ENCODE measurements around the gene VSX2. TPM values are rescaled to one million over a fixed set of nuclear protein-coding genes. Genes with fewer than 3 reads are reported as not detected.

Gene VSX2
- total RNA-seq, 1 donor from 2014 or later = not detected

- TF ChIP-seq CTCF (IDR thresholded peaks at IDR 0.05; ENCODE audit: unreplicated experiment) = peak; percentile 45
- Mint-ChIP-seq H3K4me1 (ENCODE audit: low read depth) (peaks cover 8% of the 10 kb centered on the region), H3K9me3 (ENCODE audit: low read depth) (no peaks in the 10 kb centered on the region), H3K27ac (no peak overlapping the region), H3K4me3 (ENCODE audit: low read depth) (no peak overlapping the region), H3K36me3 (ENCODE audit: insufficient read depth) (no peaks in the 10 kb centered on the region), H3K27me3 (peaks cover 78% of the 10 kb centered on the region)
- no peak for DNase-seq (ENCODE audit: low spot score, unreplicated experiment)
These were observed 4.9 kb downstream of the VSX2 start for GRCh38 chr14:74244115-74244514.

GRCh38 chr14:74245292-74245691 is 6.0 kb downstream of the VSX2 start:
- Mint-ChIP-seq H3K27ac (no peak overlapping the region), H3K9me3 (ENCODE audit: low read depth) (no peaks in the 10 kb centered on the region), H3K27me3 (peaks cover 73% of the 10 kb centered on the region), H3K36me3 (ENCODE audit: insufficient read depth) (no peaks in the 10 kb centered on the region), H3K4me3 (ENCODE audit: low read depth) (no peak overlapping the region), H3K4me1 (ENCODE audit: low read depth) (peaks cover 9% of the 10 kb centered on the region)
- DNase-seq (ENCODE audit: low spot score, unreplicated experiment) = no peak
- TF ChIP-seq CTCF (IDR thresholded peaks at IDR 0.05; ENCODE audit: unreplicated experiment) = no peak

- no peaks in the 10 kb centered on the region for H3K9me3 Mint-ChIP-seq (ENCODE audit: low read depth)
- TF ChIP-seq CTCF (IDR thresholded peaks at IDR 0.05; ENCODE audit: unreplicated experiment) = no peak
- H3K36me3 Mint-ChIP-seq (ENCODE audit: insufficient read depth) = no peaks in the 10 kb centered on the region
- no peak overlapping the region for H3K27ac Mint-ChIP-seq
- no peak for DNase-seq (ENCODE audit: low spot score, unreplicated experiment)
- H3K27me3 Mint-ChIP-seq = peaks cover 63% of the 10 kb centered on the region
- H3K4me3 Mint-ChIP-seq (ENCODE audit: low read depth) = no peak overlapping the region
- H3K4me1 Mint-ChIP-seq (ENCODE audit: low read depth) = peaks cover 9% of the 10 kb centered on the region
These were observed 7.3 kb downstream of the VSX2 start for GRCh38 chr14:74246542-74246941.

- Mint-ChIP-seq H3K36me3 (ENCODE audit: insufficient read depth) (no peaks in the 10 kb centered on the region), H3K4me1 (ENCODE audit: low read depth) (peaks cover 5% of the 10 kb centered on the region), H3K27me3 (peaks cover 58% of the 10 kb centered on the region), H3K4me3 (ENCODE audit: low read depth) (no peak overlapping the region), H3K27ac (peak overlapping the region; percentile 16), H3K9me3 (ENCODE audit: low read depth) (no peaks in the 10 kb centered on the region)
- TF ChIP-seq CTCF (IDR thresholded peaks at IDR 0.05; ENCODE audit: unreplicated experiment) = no peak
- DNase-seq (ENCODE audit: low spot score, unreplicated experiment) = no peak
These were observed 8.8 kb downstream of the VSX2 start for GRCh38 chr14:74248017-74248416.

GRCh38 chr14:74249433-74250375 is 10.5 kb downstream of the VSX2 start:
- Mint-ChIP-seq H3K27ac (no peak overlapping the region), H3K9me3 (ENCODE audit: low read depth) (no peaks in the 10 kb centered on the region), H3K4me3 (ENCODE audit: low read depth) (no peak overlapping the region), H3K4me1 (ENCODE audit: low read depth) (peaks cover 5% of the 10 kb centered on the region), H3K27me3 (peaks cover 49% of the 10 kb centered on the region), H3K36me3 (ENCODE audit: insufficient read depth) (no peaks in the 10 kb centered on the region)
- TF ChIP-seq CTCF (IDR thresholded peaks at IDR 0.05; ENCODE audit: unreplicated experiment) = no peak
- DNase-seq (ENCODE audit: low spot score, unreplicated experiment) = no peak

Measured in progenitor cell of endocrine pancreas (in vitro differentiated cells).